NCI-H82 treated with DMSO at 0.1 percent for 48 hours (cell line): ENCODE measurements around the gene KRT16.
"Not testable (repeated sequence)": the region's sequence is repeated elsewhere in the genome, so short reads cannot be mapped to it uniquely, and the experiment has no call there.

Experiments used
- DNase-seq: peaks from one replicate; lab custom pipeline; 2025; ENCODE audit not compliant: unreplicated experiment; lab: John Stamatoyannopoulos, UW

Gene KRT16

GRCh38 chr17:41617136-41617535 is 4.6 kb upstream of the KRT16 start:
- no peak for DNase-seq

- DNase-seq = not testable (repeated sequence)
Measured at GRCh38 chr17:41616486-41616885, 3.9 kb upstream of the KRT16 start.

- no peak for DNase-seq
Measured at GRCh38 chr17:41615454-41615853, 2.9 kb upstream of the KRT16 start.

GRCh38 chr17:41614767-41615166 is 2.2 kb upstream of the KRT16 start:
- DNase-seq = not testable (repeated sequence)

GRCh38 chr17:41614098-41614497 is 1.5 kb upstream of the KRT16 start:
- no peak for DNase-seq

GRCh38 chr17:41613277-41614082 is 913 bp upstream of the KRT16 start:
- DNase-seq = no peak

GRCh38 chr17:41610965-41611640 is 1.5 kb downstream of the KRT16 start:
- DNase-seq = no peak

GRCh38 chr17:41610061-41610517 is 2.5 kb downstream of the KRT16 start:
- DNase-seq = not testable (repeated sequence)

- DNase-seq = not testable (repeated sequence)
Measured at GRCh38 chr17:41606930-41607329, 5.6 kb downstream of the KRT16 start.

- no peak for DNase-seq
Measured at GRCh38 chr17:41602524-41602923, 10.0 kb downstream of the KRT16 start.

- no peak for DNase-seq
Measured at GRCh38 chr17:41600318-41600717, 12.2 kb downstream of the KRT16 start.

GRCh38 chr17:41599680-41600079 is 12.9 kb downstream of the KRT16 start:
- DNase-seq = no peak

- DNase-seq = no peak
Measured at GRCh38 chr17:41595585-41595984, 17.0 kb downstream of the KRT16 start.

- no peak for DNase-seq
Measured at GRCh38 chr17:41594363-41594915, 18.1 kb downstream of the KRT16 start.

GRCh38 chr17:41593306-41593981 is 19.1 kb downstream of the KRT16 start:
- DNase-seq = no peak

GRCh38 chr17:41592601-41593305 is 19.8 kb downstream of the KRT16 start:
- no peak for DNase-seq

- no peak for DNase-seq
Measured at GRCh38 chr17:41589301-41589700, 23.3 kb downstream of the KRT16 start.

- no peak for DNase-seq
Measured at GRCh38 chr17:41588126-41588810, 24.3 kb downstream of the KRT16 start.

GRCh38 chr17:41586863-41587495 is 25.6 kb downstream of the KRT16 start, which contains the start of gene KRT14:
TSS of gene KRT14 (minus strand) at chr17:41586895. CDS start at chr17:41586834, 61 bp downstream.
- DNase-seq = no peak
